BLaER1 (cell line): ENCODE measurements around the gene POLN.

Experiments
- H3K27ac ChIP-seq: shearing (Covaris generic); formaldehyde crosslinking; 2 replicates; pipeline ENCODE4 v1.8.1; 2022
- H3K27me3 ChIP-seq: shearing (Covaris generic); formaldehyde crosslinking; 2 replicates; pipeline ENCODE4 v1.8.1; 2022
- H3K36me3 ChIP-seq: shearing (Covaris generic); formaldehyde crosslinking; 2 replicates; pipeline ENCODE4 v1.8.1; 2022
- H3K4me1 ChIP-seq: shearing (Covaris generic); formaldehyde crosslinking; 2 replicates; pipeline ENCODE4 v1.8.1; 2022
- H3K4me2 ChIP-seq: shearing (Covaris generic); formaldehyde crosslinking; 2 replicates; pipeline ENCODE4 v1.8.1; 2022
- H3K4me3 ChIP-seq: shearing (Covaris generic); formaldehyde crosslinking; 2 replicates; pipeline ENCODE4 v1.8.1; 2022
- H3K9ac ChIP-seq: shearing (Covaris generic); formaldehyde crosslinking; 2 replicates; pipeline ENCODE4 v1.8.1; 2022
- H3K9me3 ChIP-seq: shearing (Covaris generic); formaldehyde crosslinking; 2 replicates; pipeline ENCODE4 v1.8.1; 2022
- H4K20me1 ChIP-seq: shearing (Covaris generic); formaldehyde crosslinking; 2 replicates; pipeline ENCODE4 v1.8.1; 2022
- Cebpa-rat ChIP-seq: shearing (Covaris generic); IDR thresholded peaks from 2 replicates; pipeline ENCODE4 v1.8.1; 2022

Gene POLN

DNA sequence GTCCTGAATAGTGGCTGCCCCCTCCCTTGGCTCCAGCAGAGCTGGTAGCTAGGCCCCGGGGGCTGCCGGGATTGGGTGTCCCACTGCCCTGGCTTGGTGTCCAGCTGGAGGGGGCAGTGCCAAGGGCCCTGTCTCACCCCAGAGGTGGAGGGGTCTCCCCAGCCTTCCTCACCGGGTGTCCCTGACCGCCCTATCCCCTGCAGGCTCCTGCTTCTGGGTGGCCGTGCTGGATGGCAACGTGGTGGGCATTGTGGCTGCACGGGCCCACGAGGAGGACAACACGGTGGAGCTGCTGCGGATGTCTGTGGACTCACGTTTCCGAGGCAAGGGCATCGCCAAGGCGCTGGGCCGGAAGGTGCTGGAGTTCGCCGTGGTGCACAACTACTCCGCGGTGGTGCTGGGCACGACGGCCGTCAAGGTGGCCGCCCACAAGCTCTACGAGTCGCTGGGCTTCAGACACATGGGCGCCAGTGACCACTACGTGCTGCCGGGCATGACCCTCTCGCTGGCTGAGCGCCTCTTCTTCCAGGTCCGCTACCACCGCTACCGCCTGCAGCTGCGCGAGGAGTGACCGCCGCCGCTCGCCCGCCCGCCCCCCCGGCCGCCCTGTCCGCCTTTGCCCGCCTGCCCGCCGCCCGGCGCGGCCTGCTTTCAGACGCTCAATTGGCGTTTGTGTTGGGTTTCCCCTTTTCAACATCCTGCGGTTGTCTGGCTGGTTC is 178.2 kb downstream of the POLN start:
- Histone ChIP-seq H3K4me3 (no peak overlapping the region), H3K9me3 (no peaks in the 10 kb centered on the region), H3K9ac (no peak overlapping the region), H3K27me3 (peaks cover 14% of the 10 kb centered on the region), H3K4me1 (peaks cover 41% of the 10 kb centered on the region), H3K36me3 (peaks cover 26% of the 10 kb centered on the region), H4K20me1 (peaks cover 74% of the 10 kb centered on the region), H3K27ac (no peak overlapping the region), H3K4me2 (no peak overlapping the region)
- TF ChIP-seq Cebpa-rat, result no peak

DNA sequence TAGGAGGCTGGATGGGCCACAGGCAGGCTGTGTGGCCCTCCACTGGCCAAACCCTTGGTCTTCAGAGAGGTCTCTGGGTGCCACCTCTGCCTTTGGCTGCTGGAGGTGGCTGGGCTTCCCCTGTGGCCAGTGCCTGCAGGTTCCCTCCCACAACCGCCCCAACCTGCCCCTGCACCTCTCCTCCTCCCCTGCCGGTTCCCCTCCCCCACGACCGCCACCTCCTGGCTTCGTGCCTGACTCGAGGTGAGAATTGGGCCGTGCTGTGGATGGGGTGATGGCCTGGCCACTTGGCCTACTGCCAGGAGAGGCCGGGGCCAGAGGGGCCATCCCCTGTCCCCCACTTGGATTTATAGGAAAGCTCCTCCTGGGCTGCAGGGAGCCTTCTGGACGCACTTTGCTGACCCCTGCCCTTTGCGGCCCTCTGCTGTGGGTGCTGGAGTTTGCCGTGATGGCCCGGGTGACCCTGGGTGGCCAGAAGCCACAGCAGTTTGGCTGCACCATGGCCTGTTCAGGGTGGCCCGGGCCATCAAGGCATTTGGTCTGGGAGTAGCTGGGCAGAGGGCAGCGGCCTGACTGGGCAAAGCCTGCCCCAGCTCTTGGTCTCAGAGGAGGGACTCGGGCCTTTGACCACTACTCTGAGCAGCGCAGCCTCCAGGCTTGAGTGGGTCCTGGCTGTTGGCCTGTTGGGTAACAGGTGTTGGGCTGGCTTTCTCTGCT is 179.0 kb downstream of the POLN start:
- H3K27ac ChIP-seq, result no peak overlapping the region
- H3K4me2 ChIP-seq, result no peak overlapping the region
- H3K9me3 ChIP-seq, result no peaks in the 10 kb centered on the region
- peaks cover 41% of the 10 kb centered on the region for H3K4me1 ChIP-seq
- H3K27me3 ChIP-seq, result peaks cover 19% of the 10 kb centered on the region
- TF ChIP-seq Cebpa-rat, result no peak
- no peak overlapping the region for H3K9ac ChIP-seq
- H3K4me3 ChIP-seq, result no peak overlapping the region
- H4K20me1 ChIP-seq, result peaks cover 70% of the 10 kb centered on the region
- peaks cover 25% of the 10 kb centered on the region for H3K36me3 ChIP-seq

DNA sequence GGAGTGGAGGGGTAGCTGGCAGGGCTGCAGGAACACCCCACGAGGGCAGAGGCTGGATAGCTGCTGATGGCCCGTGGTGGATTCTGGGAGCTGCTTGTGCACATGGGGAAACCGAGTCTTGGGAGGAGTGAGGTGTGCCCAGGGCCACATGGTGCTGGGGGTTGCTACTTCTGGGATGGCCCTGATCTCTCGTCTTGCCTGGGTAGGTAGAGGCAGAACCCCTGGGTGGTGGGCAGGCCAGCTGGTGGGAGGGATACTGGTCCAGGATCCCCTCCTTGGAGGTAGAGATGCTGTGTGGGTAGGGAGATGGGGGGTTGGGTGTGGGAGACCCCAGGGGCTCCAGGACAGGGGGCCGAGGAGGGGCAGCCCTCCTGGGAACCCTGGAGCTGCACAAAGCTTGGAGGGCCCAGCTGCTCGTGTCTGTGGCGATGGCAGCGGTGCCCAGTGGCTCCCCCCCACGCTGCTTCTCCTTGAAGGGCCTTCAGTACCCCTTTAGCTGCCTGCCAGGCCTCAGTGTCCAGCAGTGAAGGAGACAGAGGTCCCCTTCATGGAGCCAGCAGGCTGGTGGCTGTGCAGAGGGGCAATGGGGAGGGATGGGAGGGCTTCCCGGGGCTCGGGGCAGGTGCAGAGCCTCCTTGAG is 179.6 kb downstream of the POLN start:
- peaks cover 20% of the 10 kb centered on the region for H3K36me3 ChIP-seq
- H3K27me3 ChIP-seq, result peaks cover 26% of the 10 kb centered on the region
- no peaks in the 10 kb centered on the region for H3K9me3 ChIP-seq
- peaks cover 36% of the 10 kb centered on the region for H3K4me1 ChIP-seq
- peaks cover 64% of the 10 kb centered on the region for H4K20me1 ChIP-seq
- H3K27ac ChIP-seq, result no peak overlapping the region; the same call in 1 of the 2 replicates
- no peak for TF ChIP-seq Cebpa-rat
- no peak overlapping the region for H3K4me3 ChIP-seq
- H3K9ac ChIP-seq, result no peak overlapping the region
- peak overlapping the region; percentile 91 for H3K4me2 ChIP-seq

DNA sequence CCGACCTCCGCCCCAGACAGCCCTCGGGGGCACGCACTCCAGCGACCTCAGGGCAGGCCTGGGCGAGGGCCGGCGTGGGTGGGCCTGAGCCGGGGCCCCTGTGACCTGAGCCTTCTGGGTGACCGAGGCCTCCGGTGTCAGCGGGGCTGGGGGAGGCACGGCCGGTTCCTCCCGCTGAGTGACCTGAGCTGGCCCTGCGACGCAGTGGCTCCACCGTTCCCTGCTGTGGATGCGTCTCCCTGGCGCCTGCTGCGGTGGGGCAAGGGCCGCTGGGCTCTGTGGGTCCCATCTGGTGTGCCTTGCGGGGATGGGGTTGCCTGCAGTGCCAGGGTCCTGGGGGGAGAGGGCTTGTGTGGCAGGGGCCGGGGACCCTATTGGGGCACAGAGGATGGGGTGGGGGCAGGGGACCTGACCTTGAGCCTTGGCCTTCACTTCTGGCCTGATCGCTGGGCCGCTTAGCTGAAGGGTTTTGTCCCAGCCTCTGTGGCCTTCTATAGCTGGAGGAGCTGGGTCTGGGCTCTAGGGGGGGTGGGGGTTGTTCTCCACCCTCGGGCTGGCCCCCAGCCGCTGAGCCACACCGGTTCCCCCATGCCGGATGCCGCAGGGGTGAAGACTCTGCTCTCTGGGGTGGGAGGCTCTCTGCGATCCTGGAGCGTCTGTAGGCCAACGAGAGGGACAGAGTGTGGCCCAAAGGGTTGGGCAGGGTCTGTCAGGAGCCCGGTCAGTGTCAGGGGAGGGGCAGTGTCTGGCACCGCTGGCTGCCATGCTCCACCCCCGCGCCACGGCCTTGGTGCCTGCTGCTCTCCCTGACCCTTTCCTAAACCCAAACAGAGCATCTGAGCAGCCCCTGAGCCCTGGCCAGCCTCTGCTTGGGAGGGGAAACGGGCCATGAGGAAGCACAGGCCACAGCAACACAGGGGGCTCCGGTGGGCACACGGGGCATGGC is 180.5 kb downstream of the POLN start:
- Histone ChIP-seq H3K9me3 (no peaks in the 10 kb centered on the region), H3K4me2 (peak overlapping the region; percentile 91), H3K4me3 (peak overlapping the region; percentile 81), H3K36me3 (peaks cover 20% of the 10 kb centered on the region), H4K20me1 (peaks cover 55% of the 10 kb centered on the region), H3K4me1 (peaks cover 28% of the 10 kb centered on the region), H3K27ac (no peak overlapping the region; the same call in 1 of the 2 replicates), H3K27me3 (peaks cover 34% of the 10 kb centered on the region), H3K9ac (no peak overlapping the region)
- TF ChIP-seq Cebpa-rat, result no peak

DNA sequence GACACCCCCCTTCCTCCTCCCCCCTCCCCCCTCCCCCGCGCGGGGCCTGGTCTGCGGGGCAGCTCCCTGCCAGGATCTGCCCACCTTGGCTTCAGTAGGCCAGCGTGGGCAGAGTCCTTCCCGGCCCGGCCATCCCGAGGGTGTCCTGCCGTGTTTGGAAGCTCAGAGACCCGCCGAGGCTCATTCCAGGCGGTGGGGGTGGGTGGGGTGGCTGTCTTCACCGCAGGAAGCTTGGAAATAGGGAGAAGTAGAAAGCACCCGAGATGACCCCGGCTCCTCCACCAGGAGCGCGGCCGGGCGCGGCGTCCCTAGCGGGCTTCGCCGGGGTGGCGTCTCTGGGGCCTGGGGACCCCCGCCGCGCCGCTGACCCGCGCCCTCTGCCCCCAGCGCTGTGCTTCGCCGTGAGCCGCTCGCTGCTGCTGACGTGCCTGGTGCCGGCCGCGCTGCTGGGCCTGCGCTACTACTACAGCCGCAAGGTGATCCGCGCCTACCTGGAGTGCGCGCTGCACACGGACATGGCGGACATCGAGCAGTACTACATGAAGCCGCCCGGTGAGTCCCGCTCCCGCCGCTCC is 181.2 kb downstream of the POLN start:
- peaks cover 24% of the 10 kb centered on the region for H3K4me1 ChIP-seq
- H3K9ac ChIP-seq, result no peak overlapping the region; the same call in 1 of the 2 replicates
- H3K27me3 ChIP-seq, result peaks cover 39% of the 10 kb centered on the region
- peaks cover 20% of the 10 kb centered on the region for H3K36me3 ChIP-seq
- H3K4me2 ChIP-seq, result peak overlapping the region; percentile 91
- TF ChIP-seq Cebpa-rat, result no peak
- H3K4me3 ChIP-seq, result peak overlapping the region; percentile 81
- no peaks in the 10 kb centered on the region for H3K9me3 ChIP-seq
- H4K20me1 ChIP-seq, result peaks cover 48% of the 10 kb centered on the region
- no peak overlapping the region for H3K27ac ChIP-seq

DNA sequence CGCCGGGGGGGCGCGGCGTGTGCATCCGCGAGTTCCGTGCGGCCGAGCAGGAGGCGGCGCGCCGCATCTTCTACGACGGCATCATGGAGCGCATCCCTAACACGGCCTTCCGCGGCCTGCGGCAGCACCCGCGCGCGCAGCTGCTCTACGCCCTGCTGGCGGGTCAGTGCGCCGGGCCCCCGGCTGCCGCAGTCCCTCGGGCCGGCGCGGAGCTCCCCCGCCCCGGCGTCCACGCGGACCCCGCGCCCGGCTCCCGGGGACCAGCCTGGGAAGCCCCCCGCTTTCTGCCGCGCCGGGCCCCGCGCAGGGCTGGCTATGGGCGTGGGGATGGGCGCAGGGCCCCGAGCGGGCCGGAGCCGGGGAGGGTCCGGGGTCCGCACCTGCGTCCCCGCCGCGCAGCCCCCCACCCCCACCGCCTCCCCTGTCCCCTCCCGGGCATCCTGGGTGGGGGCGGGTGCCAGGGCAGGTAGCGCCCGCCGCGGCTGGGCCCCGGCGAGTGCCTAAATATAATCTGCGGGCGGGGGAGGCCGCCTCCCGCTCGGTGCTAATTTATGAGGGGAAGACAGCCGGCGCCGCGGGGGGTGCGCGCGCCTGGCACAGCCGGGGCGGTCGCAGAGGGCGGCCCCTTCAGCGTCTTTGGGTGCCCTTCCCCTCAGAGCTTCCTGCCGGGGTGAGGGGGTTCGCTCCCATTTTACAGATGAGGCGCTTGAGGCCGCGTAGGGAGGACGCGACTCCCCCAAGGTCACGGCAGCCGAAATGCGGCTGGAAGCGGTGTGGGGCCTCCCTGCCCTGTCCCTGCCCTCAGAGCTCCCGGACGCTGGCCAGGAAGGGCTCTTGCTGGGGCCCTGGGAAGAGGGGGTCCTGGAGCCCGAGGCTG is 182.0 kb downstream of the POLN start:
- no peaks in the 10 kb centered on the region for H3K9me3 ChIP-seq
- H3K4me3 ChIP-seq, result peak overlapping the region; percentile 81
- no peak for TF ChIP-seq Cebpa-rat
- H3K36me3 ChIP-seq, result peaks cover 19% of the 10 kb centered on the region
- peak overlapping the region; percentile 77 for H3K9ac ChIP-seq
- H3K27ac ChIP-seq, result peak overlapping the region; percentile 68
- peaks cover 39% of the 10 kb centered on the region for H3K27me3 ChIP-seq
- peak overlapping the region; percentile 91 for H3K4me2 ChIP-seq
- peaks cover 24% of the 10 kb centered on the region for H3K4me1 ChIP-seq
- peaks cover 40% of the 10 kb centered on the region for H4K20me1 ChIP-seq

DNA sequence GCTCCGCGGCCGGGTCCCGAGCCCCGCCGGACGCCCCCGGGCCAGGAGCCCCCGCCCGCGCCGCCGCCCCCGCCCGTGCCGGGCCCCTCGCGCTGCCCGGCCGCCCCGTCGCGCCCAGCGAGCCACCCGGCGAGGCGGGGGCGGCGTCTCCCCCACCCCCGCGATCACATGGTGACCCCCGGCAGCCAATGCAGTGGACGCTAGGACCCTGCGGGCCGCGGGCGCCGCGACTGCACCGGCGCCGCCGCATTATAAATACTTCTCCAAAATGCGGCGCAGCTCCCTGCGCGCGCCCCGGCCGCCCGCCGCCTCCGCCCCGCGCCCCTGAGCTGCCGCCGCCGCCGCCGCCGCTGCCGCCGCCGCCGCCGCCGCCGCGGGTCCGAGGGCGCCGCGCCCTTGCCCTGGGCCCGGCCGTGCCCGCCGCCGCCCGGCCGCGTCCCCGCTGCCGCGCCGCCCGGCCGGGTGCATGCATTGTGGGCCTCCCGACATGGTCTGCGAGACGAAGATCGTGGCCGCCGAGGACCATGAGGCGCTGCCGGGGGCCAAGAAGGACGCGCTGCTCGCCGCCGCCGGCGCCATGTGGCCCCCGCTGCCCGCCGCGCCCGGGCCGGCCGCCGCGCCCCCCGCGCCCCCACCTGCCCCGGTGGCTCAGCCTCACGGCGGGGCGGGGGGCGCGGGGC is 182.7 kb downstream of the POLN start, which contains the start of gene NAT8L:
Gene NAT8L (plus strand): TSS at position 282 of the 680 bp plus-strand sequence. CDS start 185 bp downstream, at position 467.
- Histone ChIP-seq H3K9me3 (no peaks in the 10 kb centered on the region), H3K4me3 (peak within 1 kb of the TSS; percentile 81), H4K20me1 (peaks cover 33% of the 10 kb centered on the region), H3K27ac (peak within 1 kb of the TSS; percentile 68), H3K36me3 (peaks cover 12% of the 10 kb centered on the region), H3K27me3 (peaks cover 39% of the 10 kb centered on the region), H3K9ac (peak within 1 kb of the TSS; percentile 77), H3K4me1 (peaks cover 24% of the 10 kb centered on the region), H3K4me2 (peak within 1 kb of the TSS; percentile 91)
- TF ChIP-seq Cebpa-rat, result no peak
